Activated CD8-positive, alpha-beta T cell treated with anti-CD3 and anti-CD28 coated beads for 36 hours (primary cell): ENCODE data around the gene PES1. TPM values are rescaled to one million over a fixed set of nuclear protein-coding genes. Genes with fewer than 3 reads are reported as not detected.
"Not testable (repeated sequence)": the region's sequence is repeated elsewhere in the genome, so short reads cannot be mapped to it uniquely, and the experiment has no call there.

Experiments
- ATAC-seq: fragments of 200-7000 bp; cut with Tn5 transposase; one replicate; pipeline ENCODE4 v1.10.0; 2021; ENCODE audit warnings: mild to moderate bottlenecking, moderate library complexity
- CTCF ChIA-PET: fragments of 350-600 bp; sonication (Branson Sonifier 250); formaldehyde crosslinking; loops from one replicate; lab custom pipeline; 2021; ENCODE audit warnings: antibody characterized with exemption; lab: Charles Lee
- POLR2A ChIA-PET: fragments of 350-600 bp; sonication (Branson Sonifier 250); formaldehyde crosslinking; loops from one replicate; lab custom pipeline; 2021; ENCODE audit warnings: antibody characterized with exemption; lab: Charles Lee
- DNase-seq: peaks from one replicate; pipeline ENCODE4 v3.0.0-alpha.2; 2020
- H3K27ac Mint-ChIP-seq: one replicate; pipeline ENCODE4 v1.8.0; 2021; ENCODE audit warnings: mild to moderate bottlenecking, mixed read lengths
- H3K27me3 Mint-ChIP-seq: one replicate; pipeline ENCODE4 v1.8.0; 2021; ENCODE audit warnings: mixed read lengths
- H3K36me3 Mint-ChIP-seq: one replicate; pipeline ENCODE4 v1.8.0; 2021; ENCODE audit warnings: low read depth, mixed read lengths
- H3K4me1 Mint-ChIP-seq: one replicate; pipeline ENCODE4 v1.8.0; 2021; ENCODE audit warnings: low read depth, mixed read lengths
- H3K4me3 Mint-ChIP-seq: one replicate; pipeline ENCODE4 v1.8.0; 2021; ENCODE audit warnings: mild to moderate bottlenecking, moderate library complexity, mixed read lengths
- H3K9me3 Mint-ChIP-seq: one replicate; pipeline ENCODE4 v1.8.0; 2021; ENCODE audit warnings: mixed read lengths
- CTCF ChIP-seq: fragments of 200-600 bp; IDR thresholded peaks from one replicate; pipeline ENCODE4 v1.8.0; 2022; ENCODE audit warnings: antibody characterized with exemption, mild to moderate bottlenecking
- intact Hi-C: fragments of 100-400 bp; cut with micrococcal nuclease; formaldehyde crosslinking; loops from one replicate; pipeline ENCODE4 v1.10.0; 2022
- total RNA-seq, 2 experiments: library from RNA; stranded (reverse); gene quantifications; one replicate each; pipeline ENCODE4 v1.2.3, GENCODE V29; 2021

PES1 gene
- total RNA-seq, 2 experiments from 2014 or later: 123 to 131 TPM

DNA sequence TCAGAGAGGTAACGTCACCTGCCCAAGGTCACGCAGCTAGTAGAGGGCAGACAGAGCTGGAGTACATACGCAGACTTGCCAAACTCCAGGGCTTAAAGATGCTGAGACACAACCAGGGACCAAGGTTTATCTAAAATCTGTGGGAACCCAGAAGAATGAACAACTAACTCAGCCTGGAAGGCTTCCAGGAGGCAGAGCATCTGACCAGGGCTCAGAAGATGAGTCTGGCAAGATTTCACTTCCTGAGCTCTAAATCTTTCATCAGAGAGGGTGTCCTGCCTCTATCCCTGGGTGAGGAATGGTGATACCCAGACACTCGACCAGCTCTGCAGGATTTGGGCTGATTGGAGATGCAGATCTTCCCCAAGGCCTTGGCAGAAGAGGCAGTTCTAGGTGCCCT is 26.4 kb downstream of the PES1 start:
- intact Hi-C loops: no loop called here
- ChIA-PET POLR2A (interaction anchor here (1.2 kb wide), 1 partner anchor 15 kb away, joined by 4 read pairs; no protein-coding TSS in a partner anchor), CTCF (interaction anchor here (0.8 to 1.6 kb wide), 2 partner anchors 10 to 20 kb away, joined by 3 to 4 read pairs; no protein-coding TSS in a partner anchor)
- Mint-ChIP-seq H3K4me3 (no peak overlapping the region), H3K27me3 (no peaks in the 10 kb centered on the region), H3K27ac (no peak overlapping the region), H3K9me3 (no peaks in the 10 kb centered on the region), H3K4me1 (no peaks in the 10 kb centered on the region), H3K36me3 (no peaks in the 10 kb centered on the region)
- no peak for DNase-seq
- no peak for TF ChIP-seq CTCF
- ATAC-seq: no peak

- no peak for TF ChIP-seq CTCF
- no peaks in the 10 kb centered on the region for H3K36me3 Mint-ChIP-seq
- intact Hi-C loops: no loop called here
- no peaks in the 10 kb centered on the region for H3K9me3 Mint-ChIP-seq
- ATAC-seq (no peak), DNase-seq (no peak)
- H3K27ac Mint-ChIP-seq: no peak overlapping the region
- H3K4me3 Mint-ChIP-seq: no peak overlapping the region
- ChIA-PET CTCF (no interaction called here), POLR2A (interaction anchor here (0.7 kb wide), 1 partner anchor 173 kb away, joined by 3 read pairs; no protein-coding TSS in a partner anchor)
- H3K4me1 Mint-ChIP-seq: no peaks in the 10 kb centered on the region
- no peaks in the 10 kb centered on the region for H3K27me3 Mint-ChIP-seq
These were observed 27.0 kb downstream of the PES1 start for GRCh38 chr22:30564761-30565119.

DNA sequence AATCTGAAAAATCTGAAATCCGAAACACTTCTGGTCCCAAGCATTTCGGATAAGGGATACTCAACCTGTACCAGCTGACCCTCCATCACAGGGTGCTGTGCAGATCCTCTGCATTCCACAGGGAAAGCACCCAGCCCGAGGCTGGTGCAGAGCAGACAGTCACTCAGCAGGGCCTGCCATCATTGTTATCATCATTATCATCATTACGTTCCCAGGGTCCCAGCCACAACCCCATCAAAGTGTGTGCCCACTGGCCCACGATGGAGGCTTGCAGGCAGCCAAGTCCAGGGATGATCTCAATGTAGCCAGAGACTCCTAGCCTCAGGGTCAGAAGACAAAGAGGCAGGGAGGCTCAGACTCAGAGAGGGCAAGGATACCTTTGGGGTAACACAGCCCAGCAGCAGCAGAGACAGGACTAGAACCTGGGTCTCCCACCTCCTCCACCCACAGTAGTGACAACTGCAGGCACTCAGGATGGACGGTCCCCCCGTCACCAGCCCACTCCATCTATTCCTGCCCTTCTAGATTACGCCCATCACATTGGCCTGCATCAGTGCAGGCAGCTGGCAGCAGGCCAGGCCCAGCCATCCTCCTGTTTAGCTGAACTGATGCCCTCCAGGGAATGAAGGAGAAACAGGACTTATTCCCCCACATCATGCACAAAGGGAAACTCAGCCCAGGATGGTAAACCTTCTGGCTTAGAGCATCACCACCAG is 27.5 kb downstream of the PES1 start:
- H3K4me1 Mint-ChIP-seq: no peaks in the 10 kb centered on the region
- no peaks in the 10 kb centered on the region for H3K27me3 Mint-ChIP-seq
- ChIA-PET POLR2A (interaction anchor here (0.7 kb wide), 1 partner anchor 173 kb away, joined by 3 read pairs; no protein-coding TSS in a partner anchor), CTCF (no interaction called here)
- no peaks in the 10 kb centered on the region for H3K9me3 Mint-ChIP-seq
- TF ChIP-seq CTCF: no peak
- H3K36me3 Mint-ChIP-seq: no peaks in the 10 kb centered on the region
- H3K27ac Mint-ChIP-seq: no peak overlapping the region
- ATAC-seq (no peak), DNase-seq (no peak)
- intact Hi-C loops: no loop called here
- H3K4me3 Mint-ChIP-seq: no peak overlapping the region

DNA sequence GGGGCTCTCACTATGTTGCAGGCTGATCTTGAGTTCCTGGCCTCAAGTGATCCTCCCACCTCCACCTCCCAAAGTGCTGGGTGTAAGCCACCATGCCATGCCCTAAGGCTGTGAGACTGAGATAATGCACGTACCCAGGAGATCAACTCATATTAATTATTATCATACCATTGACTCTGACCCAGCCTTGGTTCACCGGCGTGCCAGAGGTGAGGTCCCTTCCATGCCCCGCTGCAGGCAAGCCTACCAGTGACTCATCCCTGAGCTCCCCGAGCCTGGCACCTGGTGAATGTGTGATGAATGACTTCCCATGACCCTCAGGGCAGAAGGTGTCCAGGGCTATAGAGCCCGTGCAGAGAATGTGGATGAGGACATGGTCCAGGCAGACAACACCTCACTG is 29.3 kb downstream of the PES1 start:
- Mint-ChIP-seq H3K9me3 (no peaks in the 10 kb centered on the region), H3K4me3 (no peak overlapping the region), H3K4me1 (no peaks in the 10 kb centered on the region), H3K36me3 (no peaks in the 10 kb centered on the region), H3K27me3 (no peaks in the 10 kb centered on the region), H3K27ac (no peak overlapping the region)
- intact Hi-C loops: no loop called here
- ChIA-PET CTCF (no interaction called here), POLR2A (no interaction called here)
- ATAC-seq (no peak), DNase-seq (no peak)
- no peak for TF ChIP-seq CTCF

DNA sequence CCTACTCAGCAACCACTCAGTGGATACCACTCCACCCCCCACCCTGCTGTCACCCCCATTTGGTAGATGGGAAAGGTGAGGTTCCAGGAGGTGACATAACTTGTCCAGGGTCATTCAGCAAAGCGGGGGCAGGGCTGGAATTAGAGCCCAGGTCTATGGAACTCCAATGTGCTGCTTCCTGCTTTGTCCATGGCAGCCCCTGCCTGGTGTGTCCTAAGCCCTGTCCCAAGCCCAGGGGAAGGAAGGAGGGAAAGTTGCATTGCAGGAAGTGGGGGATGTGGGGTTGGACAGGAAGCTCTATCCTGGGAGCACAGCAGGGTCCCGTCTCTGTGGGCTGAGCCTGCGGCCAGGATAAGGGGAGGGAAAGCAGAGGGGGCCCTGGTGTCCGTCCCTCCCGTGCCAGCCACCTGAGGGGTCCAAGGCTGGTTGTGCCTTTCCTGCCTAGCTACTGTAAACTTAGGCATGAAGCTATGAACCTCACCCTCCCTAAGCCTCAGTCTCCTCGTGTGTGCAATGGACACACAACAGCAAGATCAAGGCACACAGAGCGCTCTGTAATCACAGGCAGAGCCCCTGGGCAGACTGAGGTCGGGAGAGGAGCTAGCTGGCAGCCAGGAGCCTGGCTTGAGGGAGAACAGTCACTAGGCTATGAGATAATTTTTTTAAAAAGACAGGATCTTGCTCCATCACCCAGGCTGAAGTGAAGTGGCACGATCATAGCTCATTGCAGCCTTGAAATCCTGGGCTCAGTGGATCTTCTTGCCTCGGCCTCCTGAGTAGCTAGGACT is 30.1 kb downstream of the PES1 start:
- ChIA-PET CTCF (no interaction called here), POLR2A (no interaction called here)
- ATAC-seq (no peak), DNase-seq (no peak)
- H3K9me3 Mint-ChIP-seq: no peaks in the 10 kb centered on the region
- H3K4me3 Mint-ChIP-seq: no peak overlapping the region
- H3K4me1 Mint-ChIP-seq: no peaks in the 10 kb centered on the region
- H3K27me3 Mint-ChIP-seq: no peaks in the 10 kb centered on the region
- intact Hi-C loops: no loop called here
- no peaks in the 10 kb centered on the region for H3K36me3 Mint-ChIP-seq
- no peak for TF ChIP-seq CTCF
- H3K27ac Mint-ChIP-seq: no peak overlapping the region

GRCh38 chr22:30560643-30561202 is 31.0 kb downstream of the PES1 start:
- H3K36me3 Mint-ChIP-seq, H3K4me1 Mint-ChIP-seq, intact Hi-C loops, H3K27ac Mint-ChIP-seq, H3K9me3 Mint-ChIP-seq, H3K4me3 Mint-ChIP-seq, H3K27me3 Mint-ChIP-seq, CTCF ChIA-PET: not testable (repeated sequence)
- POLR2A ChIA-PET: interaction anchor here (1.1 kb wide), 1 partner anchor 16 kb away, joined by 3 read pairs; no protein-coding TSS in a partner anchor
- peak; percentile 36 for DNase-seq
- ATAC-seq: peak; percentile 61
